Spleen (tissue), 13 donors: ENCODE results near the gene FIS1. TPM values are rescaled to one million over a fixed set of nuclear protein-coding genes. Genes with fewer than 3 reads are reported as not detected.
A peak's percentile ranks its signal among the peaks of the same experiment; 100 is the strongest.
"Not testable (repeated sequence)": the region's sequence is repeated elsewhere in the genome, so short reads cannot be mapped to it uniquely, and the experiment has no call there.

ENCODE experiments used
- DNase-seq: peaks from one replicate; pipeline ENCODE4 v3.0.0-alpha.2; 2020
- H3K27ac ChIP-seq, 8 donors: fragments of 200-600 bp; sonication (generic) in 7 of 8; 1 replicate in 4 of 8; 2 replicates in 4 of 8; pipeline versions ENCODE4 v1.5.0 to v1.8.0; 2016 to 2021; ENCODE audit warnings: inconsistent platforms in 4 of 8, mild to moderate bottlenecking in 4 of 8, moderate library complexity in 1 of 8
- H3K27me3 ChIP-seq, 7 donors: fragments of 200-600 bp; sonication (generic) in 6 of 7; replicated peaks in 1 of 7; 1 replicate in 4 of 7; 2 replicates in 3 of 7; pipeline versions ENCODE4 v1.5.0 to v1.8.0; 2016 to 2021; ENCODE audit warnings: inconsistent platforms in 3 of 7, mild to moderate bottlenecking in 1 of 7
- H3K36me3 ChIP-seq, 6 donors: fragments of 200-600 bp; sonication (generic) in 5 of 6; 1 replicate in 4 of 6; 2 replicates in 2 of 6; pipeline versions ENCODE4 v1.5.0 to v1.8.0; 2016 to 2021; ENCODE audit warnings: inconsistent platforms in 2 of 6
- H3K4me1 ChIP-seq, 6 donors: fragments of 200-600 bp; sonication (generic) in 5 of 6; 1 replicate in 3 of 6; 2 replicates in 3 of 6; pipeline versions ENCODE4 v1.5.0 to v1.8.0; 2016 to 2021; ENCODE audit warnings: inconsistent platforms in 3 of 6
- H3K4me3 ChIP-seq, 8 donors: fragments of 200-600 bp; sonication (generic) in 7 of 8; 1 replicate in 4 of 8; 2 replicates in 4 of 8; pipeline versions ENCODE4 v1.5.0 to v1.8.0; 2016 to 2021; ENCODE audit warnings: inconsistent platforms in 4 of 8, mild to moderate bottlenecking in 4 of 8, moderate library complexity in 2 of 8
- H3K9me3 ChIP-seq, 8 donors: fragments of 200-600 bp; sonication (generic) in 7 of 8; 1 replicate in 4 of 8; 2 replicates in 4 of 8; pipeline versions ENCODE4 v1.5.0 to v1.8.0; 2016 to 2021; ENCODE audit warnings: inconsistent platforms in 4 of 8
- CTCF ChIP-seq, 11 experiments: fragments of 200-600 bp in 7 of 11; fragments of 450-650 bp in 4 of 11; sonication (generic) in 4 of 11; IDR thresholded peaks in 8 of 11; conservative IDR thresholded peaks in 3 of 11; 1 replicate in 7 of 11; 2 replicates in 4 of 11; pipeline versions ENCODE4 v1.4.0 to v1.8.0; 2016 to 2021; ENCODE audit warnings: antibody characterized with exemption in 11 of 11, inconsistent platforms in 4 of 11, mild to moderate bottlenecking in 1 of 11
- POLR2A ChIP-seq, 3 donors: fragments of 450-650 bp; IDR thresholded peaks; one replicate each; pipeline ENCODE4 v1.5.1; 2017; ENCODE audit warnings: antibody characterized with exemption in 3 of 3, mild to moderate bottlenecking in 1 of 3
- POLR2AphosphoS5 ChIP-seq, 3 donors: sonication (generic); formaldehyde crosslinking; IDR thresholded peaks; one replicate each; pipeline ENCODE4 v1.5.1; 2017; ENCODE audit warnings: antibody characterized with exemption in 3 of 3
- WGBS, 5 donors: extraction: QIAGEN DNeasy Blood & Tissue Kit in 3 of 5; methylation state at CpG; one replicate each; pipeline versions ENCODE4 v1.1.5 to v1.1.7; 2013 to 2018; 5-methylcytosine and 5-hydroxymethylcytosine counted together
- intact Hi-C: fragments of 100-400 bp; cut with DNase I; formaldehyde crosslinking; loops from one replicate; pipeline ENCODE4 v1.15.0; 2023; ENCODE audit warnings: low total_unique reads
- long read RNA-seq, 2 donors: transcript quantifications; one replicate each; lab custom pipeline, GENCODE V29; 2026
- polyA plus RNA-seq, 3 donors: library from polyadenylated mRNA; stranded (reverse); fragments of 200-250 nt; gene quantifications; one replicate each; pipeline ENCODE4 v1.2.1, GENCODE V29; 2013
- total RNA-seq, 7 donors: library from RNA; depleted of rRNA in 3 of 7; stranded (reverse); fragments of >200 nt in 3 of 7; fragmentation: NEBNext Ultra II Directional in 4 of 7; extraction: Animal tissue kit (Norgen Biotek cat#: 25700) in 4 of 7; gene quantifications; one replicate each; pipeline versions ENCODE4 v1.1.0 to v1.2.1, GENCODE V29; 2016 to 2021
- donor health status: healthy with polysubstance abuse.
- donor health status: DM: no; HTN: no; CAD: no; lungs with moderate emphysema.
- donor health status: DM: no; HTN: no; CAD: no.
- donor health status: Bipolar disorder and iron deficiency.
- donor health status: healthy.
- donor health status: DM: no; HTN: no; CAD: no.
- donor health status: DM: yes; HTN: yes; CAD: no.

The FIS1 gene
- total RNA-seq: 100 to 1,000 TPM; 130 to 234 (median 179) TPM
- polyA plus RNA-seq: 100 to 1,000 TPM; 131 to 250 (median 179) TPM
- long read RNA-seq, donor 1, transcript FIS1-204 (4 exons, 745 nt): minor isoform, 7 of 157 reads
- long read RNA-seq, donor 1, transcript FIS1-201 (5 exons, 734 nt): major isoform, 129 of 157 reads
- long read RNA-seq, donor 1, partial matches to known transcripts: 11 of 157 reads
- long read RNA-seq, donor 1, other reads (novel, unspliced or antisense): 7 of 157 reads
- long read RNA-seq, donor 2, transcript FIS1-201 (5 exons, 734 nt): major isoform, 93 of 97 reads
- long read RNA-seq, donor 2, partial matches to known transcripts: 0 of 97 reads
- long read RNA-seq, donor 2, other reads (novel, unspliced or antisense): 0 of 97 reads

- 0 to 1% (median 1%) methylated on average over 17 to 45 of the region's 45 CpGs for WGBS, 5 donors
- H3K27me3 ChIP-seq: no peaks in the 10 kb centered on the region
- peak; percentile 58 to 77 (median 65) for TF ChIP-seq POLR2A (IDR thresholded peaks at IDR 0.05)
- peak; percentile 96 to 98 (median 98) for TF ChIP-seq POLR2AphosphoS5 (IDR thresholded peaks at IDR 0.05)
- TF ChIP-seq CTCF (IDR thresholded peaks at IDR 0.05 in 8 of 11, conservative IDR thresholded peaks at IDR 0.05 in 3 of 11): peak; percentile 90 to 98 (median 96)
- peak within 1 kb of the TSS; percentile 91 to 99 (median 98) for H3K27ac ChIP-seq
- DNase-seq: peak; percentile 99
- H3K4me1 ChIP-seq: peaks cover 24 to 89% (median 63%) of the 10 kb centered on the region in 6 donors
- H3K9me3 ChIP-seq: no peaks in the 10 kb centered on the region
- intact Hi-C loops: no loop called here
- H3K36me3 ChIP-seq: peaks cover 0 to 64% (median 20%) of the 10 kb centered on the region in 6 donors
- H3K4me3 ChIP-seq: peak within 1 kb of the TSS; percentile 70 to 98 (median 81)
These were observed at the start of gene FIS1 for GRCh38 chr7:101244375-101245146. TSS of gene FIS1 (minus strand) at chr7:101245081. CDS start at chr7:101245004, 77 bp downstream.

DNA sequence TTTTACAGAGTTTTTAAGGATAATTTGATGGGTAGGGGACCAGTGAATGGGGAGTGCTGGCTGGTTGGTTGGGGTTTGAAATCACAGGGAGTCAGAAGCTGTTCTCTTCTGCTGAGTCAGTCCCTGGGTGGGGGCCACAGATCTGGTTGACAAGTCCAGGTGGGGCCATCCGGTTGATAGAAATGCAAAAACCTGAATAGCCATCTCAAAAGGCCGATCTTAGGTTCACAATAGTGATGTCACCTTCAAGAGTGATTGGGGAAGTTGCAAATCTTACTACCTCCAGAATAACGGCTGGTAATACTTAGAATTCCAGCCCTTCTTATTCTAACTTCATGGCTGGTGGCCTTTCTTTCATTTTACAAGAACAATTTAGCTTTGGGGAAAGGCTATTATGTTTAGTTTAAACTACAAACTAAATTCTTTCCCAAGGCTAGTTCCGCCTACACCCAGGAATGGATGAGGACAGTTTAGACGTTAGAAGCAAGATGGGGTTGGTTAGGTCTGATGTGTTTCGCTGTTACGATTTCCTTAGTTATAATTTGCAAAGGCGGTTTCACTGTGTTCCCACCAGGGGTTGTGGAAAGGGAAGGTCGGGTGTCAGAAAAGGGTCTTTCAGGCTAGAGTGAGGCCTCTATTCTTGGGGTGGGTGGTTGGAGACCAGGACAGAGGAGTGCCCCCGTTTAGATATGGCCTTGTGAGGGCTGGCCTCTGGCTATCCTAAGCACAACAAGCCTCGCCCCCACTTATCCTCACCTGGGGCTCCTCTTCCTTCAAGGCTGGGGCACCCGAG lies 49.4 kb upstream of the FIS1 start:
- WGBS, 5 donors: 47 to 54% (median 50%) methylated on average over 12 of the region's 12 CpGs
- TF ChIP-seq POLR2A (IDR thresholded peaks at IDR 0.05): no peak
- TF ChIP-seq CTCF (IDR thresholded peaks at IDR 0.05 in 8 of 11, conservative IDR thresholded peaks at IDR 0.05 in 3 of 11): no peak
- no peak for TF ChIP-seq POLR2AphosphoS5 (IDR thresholded peaks at IDR 0.05)
- DNase-seq: no peak
- peaks cover 0 to 98% (median 35%) of the 10 kb centered on the region in 7 donors for H3K27me3 ChIP-seq
- H3K9me3 ChIP-seq: peaks cover 0 to under 1% (median 0%) of the 10 kb centered on the region in 8 donors
- intact Hi-C loops: no loop called here
- no peaks in the 10 kb centered on the region for H3K36me3 ChIP-seq
- H3K4me3 ChIP-seq: no peak overlapping the region
- no peak overlapping the region for H3K27ac ChIP-seq
- peaks cover 0 to 6% (median 2%) of the 10 kb centered on the region in 6 donors for H3K4me1 ChIP-seq

DNA sequence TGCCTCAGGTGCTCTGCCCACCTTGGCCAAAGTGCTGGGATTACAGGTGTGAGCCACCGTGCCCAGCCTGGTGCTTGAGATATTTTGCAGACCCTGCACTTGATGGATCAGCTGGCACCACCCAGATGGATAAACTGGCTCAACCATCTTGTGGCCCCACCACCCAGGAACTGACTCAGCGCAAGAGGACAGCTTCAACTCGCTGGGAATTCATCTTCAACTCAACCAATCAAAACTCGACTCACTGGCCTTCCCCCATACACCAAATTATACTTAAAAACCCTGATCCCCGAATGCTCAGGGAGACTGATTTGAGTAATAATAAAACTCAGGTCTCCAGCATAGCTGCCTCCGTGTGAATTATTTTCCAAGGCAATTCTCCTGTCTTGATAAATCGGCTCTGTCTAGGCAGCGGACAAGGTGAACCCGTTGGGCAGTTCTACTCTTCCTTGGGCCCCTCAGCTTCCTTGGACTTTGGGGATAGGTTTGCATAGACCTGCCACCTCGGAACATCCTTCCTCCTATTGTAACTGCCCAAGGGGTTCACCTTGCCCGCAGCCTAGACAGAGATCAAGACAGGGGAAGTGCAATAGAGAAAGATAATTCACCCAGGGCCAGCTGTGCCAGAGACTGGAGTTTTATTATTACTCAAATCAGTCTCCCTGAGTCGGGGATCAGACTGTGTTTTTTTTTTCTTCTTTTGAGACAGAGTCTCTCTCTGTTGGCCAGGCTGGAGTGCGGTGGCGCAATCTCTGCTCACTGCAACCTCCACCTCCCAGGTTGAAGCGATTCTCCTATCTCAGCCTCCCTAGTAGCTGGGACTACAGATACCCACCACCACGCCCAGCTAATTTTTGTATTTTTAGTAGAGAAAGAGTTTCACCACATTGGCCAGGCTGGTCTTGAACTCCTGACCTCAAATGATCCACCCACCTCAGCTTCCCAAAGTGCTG lies 48.5 kb upstream of the FIS1 start:
- DNase-seq, H3K27ac ChIP-seq, H3K9me3 ChIP-seq, H3K4me1 ChIP-seq, H3K36me3 ChIP-seq, intact Hi-C loops, H3K4me3 ChIP-seq: not testable (repeated sequence)
- 42 to 57% (median 52%) methylated on average over 15 to 16 of the region's 16 CpGs for WGBS, 5 donors
- peaks cover 0 to 90% (median 27%) of the 10 kb centered on the region in 7 donors for H3K27me3 ChIP-seq

GRCh38 chr7:101292566-101292965 lies 47.7 kb upstream of the FIS1 start:
- intact Hi-C loops: not testable (repeated sequence)
- peaks cover 0 to 82% (median 19%) of the 10 kb centered on the region in 7 donors for H3K27me3 ChIP-seq
- WGBS, 5 donors: 64 to 83% (median 78%) methylated on average over 5 of the region's 5 CpGs

More at GRCh38 chr7:101292566-101292965, 47.7 kb upstream of the FIS1 start:
- not testable (repeated sequence) for H3K9me3 ChIP-seq, H3K4me3 ChIP-seq, H3K36me3 ChIP-seq, H3K27ac ChIP-seq, DNase-seq, H3K4me1 ChIP-seq
